SK-N-MC (cell line): ENCODE results near the gene HERC2.

Experiments used
- FOXP2 ChIP-seq: optimal IDR thresholded peaks from 2 replicates; pipeline ENCODE3; 2011; ENCODE audit warnings: mild to moderate bottlenecking, moderate library complexity; ENCODE audit not compliant: insufficient read depth; ENCODE audit errors: extremely low read length, control extremely low read depth
- POLR2AphosphoS5 ChIP-seq: IDR thresholded peaks from 2 replicates; pipeline ENCODE4 v1.6.1; 2012; ENCODE audit warnings: mild to moderate bottlenecking, low read depth, low read length, borderline replicate concordance

DNA sequence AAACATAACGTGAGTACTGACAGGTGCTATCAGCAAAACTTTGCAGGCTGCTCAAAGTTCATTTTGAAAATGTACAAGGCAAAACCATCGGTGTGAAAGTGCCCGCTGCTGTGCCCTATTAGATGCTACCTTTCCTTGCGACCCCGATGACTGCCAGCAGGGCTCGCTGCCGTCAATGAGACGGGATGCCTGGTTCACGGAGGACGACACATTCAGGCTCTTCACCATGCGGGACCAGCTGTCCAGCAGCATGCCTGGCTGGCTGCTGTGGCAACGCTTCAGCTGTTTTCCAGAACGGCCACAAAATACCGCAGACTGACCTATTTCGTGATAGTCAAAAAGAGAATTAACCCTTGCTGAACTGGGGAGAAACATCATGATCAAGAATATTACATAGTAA lies 130.1 kb downstream of the HERC2 start:
- no peak for TF ChIP-seq POLR2AphosphoS5
- no peak for TF ChIP-seq FOXP2
